ENCODE measurements around the gene CHPF.

DNA sequence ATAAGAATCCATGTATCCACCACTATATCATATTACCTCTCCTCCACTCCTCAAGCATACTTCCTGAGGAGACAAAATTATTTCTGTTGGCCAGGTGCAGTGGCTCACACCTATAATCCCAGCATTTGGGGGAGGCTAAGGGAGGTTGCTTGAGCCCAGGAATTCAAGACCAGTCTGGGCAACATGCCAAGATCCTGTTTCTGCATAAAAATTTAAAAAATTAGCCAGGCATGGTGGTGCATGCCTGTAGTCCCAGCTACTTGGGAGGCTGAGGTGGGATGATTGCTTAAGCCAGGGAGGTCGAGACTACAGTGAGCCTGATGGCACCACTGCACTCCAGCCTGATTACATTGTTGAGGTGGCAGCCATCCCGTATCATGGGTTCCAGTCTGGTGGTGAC is 37.7 kb upstream of the CHPF start:
- TF ChIP-seq EZH2phosphoT487 (IDR thresholded peaks at IDR 0.05; ENCODE audit: insufficient read depth, low read depth) (no peak), EZH2 (IDR thresholded peaks at IDR 0.05; ENCODE audit: insufficient read depth, poor library complexity, severe bottlenecking) (no peak)
